Activated T-cell treated with anti-CD3 and anti-CD28 coated beads, Interleukin-2, amount 50 U/mL, for 1 hour (primary cell): ENCODE data around the gene IL15.
"Not testable (repeated sequence)": the region's sequence is repeated elsewhere in the genome, so short reads cannot be mapped to it uniquely, and the experiment has no call there.

Source experiments
- DNase-seq: peaks from one replicate; pipeline ENCODE4 v3.0.0-alpha.2; 2020

IL15 gene

GRCh38 chr4:141705048-141705746, 68.8 kb downstream of the IL15 start:
- DNase-seq, result no peak

GRCh38 chr4:141705747-141706377, 69.5 kb downstream of the IL15 start:
- DNase-seq, result no peak

GRCh38 chr4:141706445-141706844, 70.1 kb downstream of the IL15 start:
- DNase-seq, result no peak

GRCh38 chr4:141711211-141711610, 74.8 kb downstream of the IL15 start:
- DNase-seq, result no peak

- no peak for DNase-seq
Measured at GRCh38 chr4:141713185-141713584, 76.8 kb downstream of the IL15 start.

- no peak for DNase-seq
Measured at GRCh38 chr4:141713771-141714445, 77.5 kb downstream of the IL15 start.

- no peak for DNase-seq
Measured at GRCh38 chr4:141719585-141719984, 83.2 kb downstream of the IL15 start.

GRCh38 chr4:141721174-141721573, 84.8 kb downstream of the IL15 start:
- DNase-seq, result no peak

GRCh38 chr4:141724646-141725045, 88.3 kb downstream of the IL15 start:
- no peak for DNase-seq

- DNase-seq, result no peak
Measured at GRCh38 chr4:141727420-141727819, 91.0 kb downstream of the IL15 start.

GRCh38 chr4:141730805-141731204, 94.4 kb downstream of the IL15 start:
- DNase-seq, result no peak

- no peak for DNase-seq
Measured at GRCh38 chr4:141731481-141731880, 95.1 kb downstream of the IL15 start.

DNA sequence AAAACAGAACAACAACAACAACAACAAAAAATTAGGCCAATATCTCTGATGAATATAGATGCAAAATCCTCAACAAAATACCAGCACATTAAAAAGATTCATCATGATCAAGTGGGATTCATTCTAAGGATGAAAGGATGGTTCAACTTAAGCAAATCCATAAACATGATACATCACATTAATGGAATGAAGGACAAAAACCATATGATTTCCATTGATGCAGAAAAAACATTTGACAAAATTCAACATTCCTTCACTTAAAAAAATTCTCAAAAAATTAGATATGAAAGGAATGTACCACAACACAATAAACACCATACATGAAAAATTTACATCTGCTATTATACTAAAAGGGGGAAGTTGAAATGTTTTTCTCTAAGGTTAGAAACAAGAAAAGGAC, 103.3 kb downstream of the IL15 start:
- no peak for DNase-seq

GRCh38 chr4:141746026-141746425, 109.6 kb downstream of the IL15 start:
- no peak for DNase-seq

DNA sequence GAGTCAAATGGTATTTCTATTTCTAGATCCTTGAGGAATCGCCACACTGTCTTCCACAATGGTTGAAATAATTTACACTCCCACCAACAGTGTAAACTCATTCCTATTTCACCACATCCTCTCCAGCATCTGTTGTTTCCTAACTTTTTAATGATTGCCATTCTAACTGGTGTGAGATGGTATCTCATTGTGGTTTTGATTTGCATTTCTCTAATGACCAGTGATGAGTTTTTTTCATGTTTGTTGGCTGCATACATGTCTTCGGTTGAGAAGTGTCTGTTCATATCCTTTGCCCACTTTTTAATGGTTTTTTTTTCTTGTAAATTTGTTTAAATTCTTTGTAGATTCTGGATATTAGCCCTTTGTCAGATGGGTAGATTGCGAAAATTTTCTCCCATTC, 115.4 kb downstream of the IL15 start:
- DNase-seq, result not testable (repeated sequence)

DNA sequence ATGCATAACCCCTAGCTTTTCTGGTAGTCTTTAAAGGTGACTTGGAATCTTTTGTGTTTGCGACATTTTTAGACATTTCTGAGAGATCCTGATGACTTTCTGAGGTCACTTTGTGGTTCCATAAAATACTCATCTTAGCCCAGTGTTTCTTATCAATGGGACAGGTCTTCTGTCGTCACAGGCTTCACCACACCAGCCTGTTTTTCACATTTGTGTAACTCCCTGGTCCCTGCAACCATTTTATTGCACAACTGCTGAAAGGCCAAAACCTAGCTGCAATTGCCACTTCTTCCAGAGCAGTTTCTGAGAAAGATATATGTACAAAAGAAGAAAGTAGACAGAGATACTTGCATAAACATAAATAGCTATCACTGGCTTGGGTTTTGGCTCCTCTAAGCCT, 120.9 kb downstream of the IL15 start:
- no peak for DNase-seq

DNA sequence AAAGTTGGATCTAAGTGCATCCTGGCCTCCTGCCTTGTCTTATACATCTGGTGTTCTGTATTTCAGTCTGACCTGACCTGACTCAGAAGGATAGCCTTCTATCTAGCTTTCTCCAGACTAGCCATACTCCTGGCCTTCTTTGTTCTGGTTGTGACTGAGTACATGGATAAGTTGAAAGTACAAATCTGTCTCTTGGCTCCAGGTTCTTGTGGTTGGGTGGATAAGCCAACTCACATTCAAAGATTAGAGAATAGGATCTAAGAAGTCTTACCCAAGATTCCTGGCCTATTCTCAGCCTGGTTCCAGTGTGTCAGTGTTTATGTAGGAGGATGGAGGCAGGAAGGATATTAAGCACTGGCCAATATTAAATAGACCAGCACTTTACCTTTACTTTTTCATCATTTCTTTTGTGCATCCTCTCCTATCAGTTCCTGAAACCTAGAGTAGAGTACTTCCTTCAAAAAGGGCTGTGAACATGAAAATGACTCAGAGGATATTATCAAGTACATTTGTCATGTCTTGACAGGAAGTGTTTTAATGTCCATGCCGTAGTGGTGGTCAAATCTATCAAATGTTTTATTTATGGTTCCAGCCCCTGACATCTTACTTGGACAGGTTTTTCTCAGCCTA, 123.5 kb downstream of the IL15 start:
- DNase-seq, result no peak

DNA sequence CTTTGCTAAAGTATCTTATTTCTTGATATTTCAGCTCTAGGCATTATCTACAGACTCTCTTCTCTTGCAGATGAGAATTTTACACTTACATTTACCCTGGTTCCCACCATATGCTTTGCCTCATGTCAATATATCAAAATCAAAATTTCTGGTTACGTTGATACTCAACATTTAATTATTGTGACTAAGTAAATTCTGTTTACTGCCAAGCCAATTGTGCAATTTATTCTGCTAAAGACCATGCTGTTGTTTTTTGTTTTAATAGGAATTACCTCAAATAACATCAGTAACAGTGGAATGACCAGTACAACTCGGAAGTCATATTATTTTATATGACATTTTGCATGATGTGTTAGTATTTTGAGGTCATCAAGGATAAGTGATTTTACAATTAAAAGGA, 125.5 kb downstream of the IL15 start:
- DNase-seq, result no peak

DNA sequence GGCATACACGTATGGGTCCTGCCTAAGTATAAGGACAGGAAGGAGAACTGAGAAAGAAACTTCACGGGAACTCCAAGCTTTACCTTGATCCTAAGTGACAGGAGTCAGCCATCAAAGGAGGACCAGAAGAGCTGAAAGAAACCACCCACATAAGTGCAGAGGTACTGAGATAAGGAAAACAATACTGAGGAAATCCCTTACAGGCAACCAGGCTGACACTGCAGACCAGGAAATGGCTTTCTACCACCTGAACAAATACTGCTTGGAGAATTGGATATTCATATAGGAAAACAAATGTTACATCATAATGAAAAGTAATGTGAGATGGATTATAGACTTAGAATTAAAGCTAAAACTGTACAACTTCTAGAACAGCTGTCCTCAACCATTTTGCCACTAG, 127.0 kb downstream of the IL15 start:
- DNase-seq, result no peak

GRCh38 chr4:141768954-141769353, 132.6 kb downstream of the IL15 start:
- DNase-seq, result no peak

GRCh38 chr4:141771889-141772830, 135.8 kb downstream of the IL15 start:
- no peak for DNase-seq

DNA sequence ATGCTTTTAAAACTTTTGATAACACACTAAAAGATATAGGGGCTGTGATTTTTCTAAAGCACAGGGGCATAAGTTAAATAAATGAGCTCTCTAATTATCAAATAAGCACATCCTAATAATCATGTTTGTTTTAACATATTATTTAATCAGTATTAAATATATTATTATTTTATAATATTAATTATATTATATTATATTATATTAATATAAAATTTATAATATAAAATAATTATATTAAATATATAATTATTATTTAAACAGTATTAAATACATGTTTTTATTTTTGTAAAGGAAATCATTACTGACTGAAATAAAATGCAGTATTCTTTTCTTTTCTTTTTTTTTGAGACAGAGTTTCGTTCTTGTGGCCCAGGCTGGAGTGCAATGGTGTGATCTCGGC, 136.5 kb downstream of the IL15 start:
- DNase-seq, result no peak

- no peak for DNase-seq
Measured at GRCh38 chr4:141782205-141782604, 145.8 kb downstream of the IL15 start.
